Amniotic stem cell (primary cell): ENCODE measurements around the gene SETMAR.
"Not testable (repeated sequence)": the region's sequence is repeated elsewhere in the genome, so short reads cannot be mapped to it uniquely, and the experiment has no call there.

Experiments used
- DNase-seq: peaks from one replicate; lab custom pipeline; 2025; lab: John Stamatoyannopoulos, UW

The SETMAR gene

DNA sequence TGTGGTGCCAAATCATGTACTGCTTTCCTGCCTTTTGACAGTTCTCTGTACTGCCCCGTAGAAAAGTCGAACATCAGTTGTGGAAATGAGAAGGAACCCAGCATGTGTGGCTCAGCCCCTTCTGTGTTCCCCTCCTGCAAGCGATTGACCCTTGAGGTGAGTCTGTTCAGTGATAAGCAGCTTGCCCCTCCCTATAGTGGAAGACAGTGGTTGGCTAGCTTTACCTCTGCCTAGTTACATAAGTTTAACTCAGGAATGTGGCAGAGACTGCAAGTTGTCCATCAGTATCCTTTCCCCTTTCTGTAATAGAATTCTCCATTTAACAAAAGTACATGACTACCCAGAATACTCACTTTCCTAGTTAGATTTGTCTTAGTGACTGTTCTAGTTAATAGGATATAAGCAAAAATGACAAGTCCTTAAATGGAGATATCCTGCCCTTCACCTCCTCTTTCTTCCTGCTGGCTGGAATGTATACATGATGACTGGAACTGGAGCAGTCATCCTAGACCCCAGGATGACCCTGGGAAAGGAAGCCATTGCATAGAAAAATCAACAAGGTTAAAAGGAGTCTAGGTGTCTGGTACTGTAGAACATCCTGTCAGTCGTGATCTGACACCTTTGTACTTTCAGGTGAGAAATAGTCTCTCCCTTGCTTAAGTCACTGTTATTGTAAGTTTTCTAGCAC, 10.6 kb downstream of the SETMAR start:
- DNase-seq = no peak

DNA sequence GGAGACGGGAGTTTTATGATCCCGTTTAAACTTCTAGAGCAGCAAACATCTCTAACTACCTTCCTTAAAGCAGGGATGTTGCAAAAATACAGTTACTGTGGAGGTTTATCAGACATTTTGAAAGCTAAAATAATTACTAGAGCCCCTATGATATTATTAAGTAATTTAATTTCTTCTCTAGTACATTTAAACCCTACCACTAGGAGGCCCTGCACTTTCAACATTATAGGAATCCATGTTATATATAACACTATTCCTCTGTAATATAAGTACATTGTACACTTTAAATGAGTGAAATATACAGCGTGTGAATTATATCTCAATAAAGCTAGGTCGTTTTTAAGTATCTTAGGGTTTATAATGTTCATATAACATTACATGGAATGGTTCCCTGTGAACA, 11.5 kb downstream of the SETMAR start:
- no peak for DNase-seq

- DNase-seq = no peak
Observed at GRCh38 chr3:4320096-4320911, 17.1 kb downstream of the SETMAR start.

DNA sequence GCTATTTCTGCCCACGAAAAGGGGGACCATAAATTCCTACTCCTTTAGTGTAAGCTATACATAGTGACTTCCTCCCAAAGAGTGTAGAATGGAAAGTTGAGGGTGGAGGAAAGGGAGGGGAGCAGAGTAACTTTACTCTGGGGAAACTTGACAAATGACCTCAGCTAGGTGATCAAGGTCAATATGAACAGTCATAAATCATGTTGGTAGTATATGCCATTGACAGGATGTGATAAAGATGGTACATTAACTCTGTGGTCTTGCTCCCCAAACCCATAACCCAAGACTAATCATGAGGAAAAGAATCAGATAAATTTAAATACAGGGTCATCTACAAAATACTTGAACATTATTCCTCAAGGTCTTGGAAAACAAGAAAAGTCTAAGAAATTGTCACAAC, 18.6 kb downstream of the SETMAR start:
- DNase-seq = no peak

DNA sequence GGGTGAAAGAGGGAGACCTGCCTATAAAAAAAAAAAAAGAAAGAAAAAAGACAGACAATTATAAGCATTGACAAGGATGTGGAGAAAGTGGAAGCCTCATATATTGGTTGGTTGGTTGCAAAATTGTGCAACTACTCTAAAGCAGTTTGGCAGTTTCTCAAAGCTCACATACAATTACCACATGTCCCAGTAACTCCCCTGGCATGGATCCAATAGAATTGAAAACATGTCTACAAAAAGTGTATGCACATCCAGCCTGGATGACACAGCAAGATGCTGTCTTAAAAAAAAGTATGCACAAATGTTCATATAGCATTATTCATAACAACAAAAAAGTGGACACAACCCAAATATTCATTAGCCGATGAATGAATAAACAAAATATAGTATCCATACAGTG, 19.5 kb downstream of the SETMAR start:
- no peak for DNase-seq

- DNase-seq = no peak
Observed at GRCh38 chr3:4323246-4324027, 20.3 kb downstream of the SETMAR start.

- no peak for DNase-seq
Observed at GRCh38 chr3:4326868-4327267, 23.7 kb downstream of the SETMAR start.

DNA sequence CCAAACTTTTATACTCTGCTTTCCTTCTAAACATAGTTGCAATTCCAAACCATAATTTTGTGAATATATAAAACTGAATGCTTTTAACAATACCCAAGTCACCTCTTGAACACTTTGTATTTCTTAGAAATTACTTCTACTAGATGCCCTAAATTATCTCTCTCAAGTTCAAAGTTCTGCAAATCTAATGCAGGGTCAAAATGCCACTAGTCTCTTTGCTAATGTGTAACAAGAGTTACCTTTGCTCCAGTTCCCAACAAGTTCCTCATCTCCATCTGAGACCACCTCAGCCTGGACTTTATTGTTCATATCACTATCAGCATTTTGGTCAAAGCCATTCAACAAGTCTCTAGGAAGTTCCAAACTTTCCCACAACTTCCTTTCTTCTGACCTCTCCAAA, 26.6 kb downstream of the SETMAR start:
- not testable (repeated sequence) for DNase-seq

- no peak for DNase-seq
Observed at GRCh38 chr3:4332111-4332510, 28.9 kb downstream of the SETMAR start.

- DNase-seq = no peak
Observed at GRCh38 chr3:4332574-4332973, 29.4 kb downstream of the SETMAR start.

GRCh38 chr3:4332991-4333390, 29.8 kb downstream of the SETMAR start:
- DNase-seq = no peak

- DNase-seq = no peak
Observed at GRCh38 chr3:4334548-4334947, 31.4 kb downstream of the SETMAR start.

DNA sequence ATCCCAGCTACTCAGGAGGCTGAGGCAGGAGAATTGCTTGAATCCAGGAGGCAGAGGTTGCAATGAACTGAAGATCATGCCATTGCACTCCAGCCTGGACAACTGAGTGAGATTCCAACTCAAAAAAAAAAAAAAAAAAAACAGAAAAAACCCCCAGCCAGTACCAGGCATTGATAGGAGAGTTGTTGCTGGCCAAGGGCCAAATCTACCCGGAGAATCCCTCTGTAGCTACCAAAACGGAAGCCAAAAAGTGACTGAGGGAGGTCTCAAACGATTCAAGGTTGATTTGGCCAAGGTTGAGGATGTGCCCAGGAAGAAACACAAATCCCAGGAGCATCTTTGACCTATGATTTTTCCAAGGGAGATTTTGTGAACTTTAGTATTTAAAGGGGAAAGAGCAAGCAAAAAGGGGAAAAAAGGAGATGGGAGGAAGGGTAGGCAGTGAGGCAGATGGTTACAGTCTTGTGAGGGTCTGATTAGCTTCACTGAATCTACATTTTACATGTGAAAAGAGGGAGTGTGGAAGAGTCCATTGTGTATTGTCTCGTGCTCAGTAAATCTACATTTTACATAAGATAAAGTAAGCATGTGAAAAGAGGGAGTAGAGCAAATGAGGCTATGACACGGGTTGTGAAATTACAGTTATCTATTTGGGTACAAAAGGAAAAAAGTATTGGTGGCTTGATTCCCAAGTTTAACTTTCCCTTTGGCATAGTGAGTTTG, 32.8 kb downstream of the SETMAR start:
- no peak for DNase-seq

DNA sequence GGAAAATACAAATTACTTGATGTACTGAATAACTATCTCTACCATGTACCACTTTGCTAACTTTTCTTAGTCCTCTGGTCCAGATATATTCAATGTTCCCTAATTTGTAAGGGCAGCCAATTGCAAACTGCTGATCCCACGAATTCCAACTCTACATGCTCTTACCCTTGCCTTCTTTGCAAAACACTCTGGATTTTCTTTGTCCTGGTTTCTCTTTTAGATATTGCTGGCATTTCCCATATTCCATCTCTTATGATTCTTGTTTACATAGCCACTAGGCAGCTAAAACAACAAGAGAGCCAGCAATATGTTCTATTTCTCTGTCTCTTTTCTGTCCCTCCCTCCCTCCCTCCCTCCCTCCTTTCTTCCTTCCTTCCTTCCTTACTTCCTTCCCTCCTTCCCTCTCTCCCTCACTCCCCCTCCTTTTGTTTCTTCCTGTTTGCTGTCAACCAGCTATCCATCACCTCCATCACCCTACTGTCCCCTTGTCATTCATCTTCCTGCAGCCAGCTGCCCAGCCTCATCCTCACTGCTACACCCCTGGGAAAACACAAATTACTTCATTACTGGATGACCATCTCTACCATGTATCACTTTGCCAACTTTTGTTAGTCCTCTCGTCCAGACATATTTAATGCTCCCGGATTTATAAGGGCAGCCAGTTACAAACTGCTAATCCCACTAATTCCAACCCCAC, 33.8 kb downstream of the SETMAR start:
- DNase-seq = no peak

GRCh38 chr3:4338751-4339150, 35.6 kb downstream of the SETMAR start:
- no peak for DNase-seq

DNA sequence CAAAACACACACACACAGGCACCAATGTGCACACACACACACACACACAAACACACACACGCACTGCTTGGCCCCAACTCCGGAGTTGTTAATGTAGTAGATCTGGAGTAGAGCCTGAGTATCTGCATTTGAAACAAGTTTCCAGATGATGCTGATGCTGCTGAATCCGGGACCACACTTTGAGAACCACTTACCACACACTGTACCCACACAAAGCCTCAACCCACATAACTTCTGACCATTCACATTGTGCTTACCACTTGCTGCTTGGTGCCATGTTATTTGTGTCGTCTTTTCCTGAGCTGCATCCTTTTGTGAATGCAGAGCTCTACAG, 36.9 kb downstream of the SETMAR start:
- DNase-seq = no peak

- DNase-seq = no peak
Observed at GRCh38 chr3:4340411-4341335, 37.5 kb downstream of the SETMAR start.

DNA sequence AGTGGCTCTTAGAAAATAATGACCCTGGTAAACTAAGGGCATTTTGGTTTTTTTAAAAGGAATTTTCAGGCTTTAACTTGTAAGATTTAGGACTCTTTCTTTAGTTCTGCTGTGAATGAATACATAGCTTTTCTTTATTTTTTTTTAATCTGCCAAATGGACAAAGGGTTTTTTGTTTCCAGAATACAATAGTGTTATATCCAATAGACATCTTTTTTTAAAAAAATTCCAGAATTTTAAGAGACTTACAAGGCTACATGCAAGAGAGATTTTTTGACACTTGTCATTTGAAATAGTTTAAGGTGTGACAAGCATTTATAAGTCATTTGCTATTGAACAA, 38.1 kb downstream of the SETMAR start:
- no peak for DNase-seq

DNA sequence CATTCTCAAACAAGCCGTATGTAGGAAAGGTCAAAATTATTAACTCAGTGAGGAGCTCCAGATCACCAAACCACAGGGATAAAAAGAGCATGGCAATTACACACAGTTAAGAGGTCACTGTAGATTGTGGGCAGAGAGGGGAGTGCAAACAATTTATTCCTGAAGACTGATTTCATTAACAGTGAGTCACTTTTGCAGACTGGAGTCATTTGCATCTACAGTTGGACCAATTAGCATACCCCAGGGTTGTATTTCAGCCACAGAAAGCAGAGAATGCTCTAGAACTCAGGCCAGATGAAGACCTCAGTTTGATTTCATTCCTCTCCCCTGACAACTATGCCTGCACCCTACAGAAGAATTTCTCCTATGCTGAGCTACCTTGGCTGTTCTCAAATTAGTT, 40.1 kb downstream of the SETMAR start:
- peak; percentile 35 for DNase-seq

- DNase-seq = peak; percentile 5
Observed at GRCh38 chr3:4350789-4351163, 47.6 kb downstream of the SETMAR start.
